Right ventricle myocardium inferior (tissue), 1 donor: ENCODE data around the gene FOXA3. TPM values are rescaled to one million over a fixed set of nuclear protein-coding genes. Genes with fewer than 3 reads are reported as not detected.
A peak's percentile ranks its signal among the peaks of the same experiment; 100 is the strongest.
"Not testable (repeated sequence)": the region's sequence is repeated elsewhere in the genome, so short reads cannot be mapped to it uniquely, and the experiment has no call there.

ENCODE experiments used
- ATAC-seq: fragments of 200-7000 bp; cut with Tn5 transposase; one replicate; pipeline ENCODE4 v1.9.1; 2020; ENCODE audit warnings: mild to moderate bottlenecking, moderate library complexity
- DNase-seq: peaks from one replicate; pipeline ENCODE4 v3.0.0; 2021; ENCODE audit errors: missing footprints
- intact Hi-C: fragments of 100-400 bp; cut with DNase I; formaldehyde crosslinking; loops from one replicate; pipeline ENCODE4 v1.11.0; 2022
- total RNA-seq: library from RNA; stranded (reverse); fragmentation: NEBNext Ultra II Directional; extraction: Animal tissue kit (Norgen Biotek cat#: 25700); gene quantifications from one replicate; pipeline ENCODE4 v1.2.1, GENCODE V29; 2021
- donor health status: DM: no; HTN: yes; CAD: no; lungs with severe emphysema.

Gene FOXA3
- total RNA-seq, 1 donor from 2014 or later, result not detected

- intact Hi-C loops, result no loop called here
- no peak for ATAC-seq
- no peak for DNase-seq
Observed at GRCh38 chr19:45865269-45865948, 1.3 kb downstream of the FOXA3 start.

- ATAC-seq (no peak), DNase-seq (no peak)
- intact Hi-C loops, result no loop called here
Observed at GRCh38 chr19:45866400-45867176, 2.5 kb downstream of the FOXA3 start.

- intact Hi-C loops, ATAC-seq, DNase-seq: not testable (repeated sequence)
Observed at GRCh38 chr19:45867241-45867640, 3.1 kb downstream of the FOXA3 start.

GRCh38 chr19:45870798-45871197 is 6.7 kb downstream of the FOXA3 start:
- intact Hi-C loops, result no loop called here
- DNase-seq, result no peak
- ATAC-seq, result no peak

GRCh38 chr19:45872095-45872919 is 8.2 kb downstream of the FOXA3 start:
- ATAC-seq (no peak), DNase-seq (no peak)
- intact Hi-C loops, result no loop called here

GRCh38 chr19:45873219-45873772 is 9.2 kb downstream of the FOXA3 start:
- DNase-seq, result no peak
- intact Hi-C loops, result no loop called here
- ATAC-seq, result no peak

GRCh38 chr19:45874620-45874966 is 10.5 kb downstream of the FOXA3 start:
- no peak for DNase-seq
- intact Hi-C loops, result no loop called here
- no peak for ATAC-seq

GRCh38 chr19:45876161-45876410 is 12.0 kb downstream of the FOXA3 start:
- DNase-seq (no peak), ATAC-seq (no peak)
- intact Hi-C loops, result no loop called here

GRCh38 chr19:45876411-45877197 is 12.5 kb downstream of the FOXA3 start:
- intact Hi-C loops, result no loop called here
- ATAC-seq (peak; percentile 33), DNase-seq (no peak)

- DNase-seq (no peak), ATAC-seq (no peak)
Observed at GRCh38 chr19:45878043-45878794, 14.1 kb downstream of the FOXA3 start.

GRCh38 chr19:45879055-45879454 is 14.9 kb downstream of the FOXA3 start:
- intact Hi-C loops, result no loop called here
- DNase-seq, result no peak
- no peak for ATAC-seq

More at GRCh38 chr19:45878043-45878794, 14.1 kb downstream of the FOXA3 start:
- intact Hi-C loops, result no loop called here

GRCh38 chr19:45879971-45880370 is 15.8 kb downstream of the FOXA3 start:
- intact Hi-C loops, result no loop called here
- ATAC-seq (no peak), DNase-seq (no peak)

GRCh38 chr19:45881082-45881908 is 17.2 kb downstream of the FOXA3 start:
- no peak for DNase-seq
- no peak for ATAC-seq
- intact Hi-C loops, result no loop called here

GRCh38 chr19:45881909-45882528 is 17.9 kb downstream of the FOXA3 start:
- intact Hi-C loops, result no loop called here
- DNase-seq, result no peak
- ATAC-seq, result no peak

GRCh38 chr19:45882652-45883585 is 18.8 kb downstream of the FOXA3 start:
- ATAC-seq, result no peak
- intact Hi-C loops, result no loop called here

GRCh38 chr19:45883586-45883880 is 19.4 kb downstream of the FOXA3 start:
- intact Hi-C loops, result no loop called here
- ATAC-seq, result no peak
- DNase-seq, result no peak

More at GRCh38 chr19:45882652-45883585, 18.8 kb downstream of the FOXA3 start:
- DNase-seq, result peak; percentile 87
